Measurements from ENCODE around the gene POLN.

The POLN gene

GRCh38 chr4:2287594-2287915 lies 45.6 kb upstream of the POLN start:
- H3K4me3 ChIP-seq (ENCODE audit: low read depth, low read length), result no peak overlapping the region
- no peak for DNase-seq (ENCODE audit: low read depth)
- TF ChIP-seq CTCF (IDR thresholded peaks at IDR 0.05; ENCODE audit: insufficient read depth, low read depth, low read length, missing control alignments), result no peak

DNA sequence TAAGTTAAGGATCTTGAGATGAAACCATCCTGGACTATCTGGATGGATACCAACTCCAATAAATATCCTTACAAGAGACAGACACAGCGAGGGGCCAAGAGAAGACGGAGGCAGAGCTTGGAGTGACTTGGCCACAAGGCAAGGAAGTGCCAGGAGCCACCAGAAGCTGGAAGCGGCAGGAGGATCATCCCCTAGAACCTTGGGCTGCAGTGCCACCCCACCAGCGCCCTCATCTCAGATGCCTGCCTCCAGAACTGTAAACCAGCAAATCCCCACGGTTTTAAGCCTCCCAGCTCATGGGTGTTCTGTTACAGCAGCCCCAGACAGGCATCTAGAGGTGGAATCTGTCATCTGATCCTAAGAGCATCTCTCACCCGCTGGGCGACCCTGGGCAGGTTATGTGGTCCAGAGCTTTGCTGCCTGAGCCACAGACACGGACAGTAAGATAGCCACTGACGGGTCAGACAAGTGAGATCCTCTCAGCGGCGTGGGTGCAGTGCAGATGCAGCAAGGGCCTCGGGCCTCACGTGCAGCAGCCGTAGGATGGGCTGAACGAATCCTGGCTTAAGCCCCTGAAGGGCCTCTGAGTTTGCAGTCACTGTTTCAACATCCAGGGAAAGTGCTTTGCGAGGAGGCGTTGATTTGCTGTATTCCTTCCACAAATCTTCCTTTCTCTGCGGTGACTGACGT lies 45.1 kb upstream of the POLN start:
- no peak for TF ChIP-seq CTCF (IDR thresholded peaks at IDR 0.05; ENCODE audit: insufficient read depth, low read depth, low read length, missing control alignments)
- no peak for DNase-seq (ENCODE audit: low read depth)
- no peak overlapping the region for H3K4me3 ChIP-seq (ENCODE audit: low read depth, low read length)

GRCh38 chr4:2285613-2286381 lies 43.9 kb upstream of the POLN start:
- TF ChIP-seq CTCF (IDR thresholded peaks at IDR 0.05; ENCODE audit: insufficient read depth, low read depth, low read length, missing control alignments), result no peak
- no peak overlapping the region for H3K4me3 ChIP-seq (ENCODE audit: low read depth, low read length)
- DNase-seq (ENCODE audit: low read depth), result no peak

DNA sequence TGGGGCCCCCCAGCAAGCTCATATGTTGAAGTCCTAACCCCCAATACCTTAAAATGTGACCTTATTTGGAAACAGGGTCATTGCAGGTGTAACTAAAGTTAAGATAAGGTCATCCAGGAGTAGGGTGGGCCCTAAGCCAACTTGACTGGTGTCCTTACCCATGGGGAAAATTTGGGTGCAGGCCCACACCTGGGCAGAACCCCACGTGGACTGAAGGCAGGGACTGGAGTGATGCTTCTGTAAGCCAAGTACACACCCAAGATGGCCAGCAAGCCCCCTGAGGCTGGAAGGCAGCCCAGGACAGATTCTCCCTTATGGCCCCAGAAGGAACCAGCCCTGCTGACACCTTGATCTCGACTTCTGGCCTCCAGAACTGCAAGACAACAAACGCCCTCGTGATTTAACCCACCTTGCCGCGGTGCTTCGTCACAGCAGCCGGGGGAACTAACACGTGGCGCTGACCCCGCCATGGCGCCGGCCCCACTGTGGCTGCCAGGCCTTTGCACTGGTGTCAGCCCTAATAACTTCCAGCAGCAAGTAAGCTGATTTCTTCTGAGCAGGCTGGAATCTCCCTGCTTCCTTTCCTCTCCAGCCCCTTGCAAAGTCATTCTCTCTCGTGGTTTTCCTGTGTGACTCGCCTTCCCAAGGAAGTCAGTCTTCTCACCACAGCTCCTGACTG lies 43.2 kb upstream of the POLN start:
- H3K4me3 ChIP-seq (ENCODE audit: low read depth, low read length), result no peak overlapping the region
- no peak for TF ChIP-seq CTCF (IDR thresholded peaks at IDR 0.05; ENCODE audit: insufficient read depth, low read depth, low read length, missing control alignments)
- DNase-seq (ENCODE audit: low read depth), result no peak

GRCh38 chr4:2284161-2284933 lies 42.4 kb upstream of the POLN start:
- no peak for DNase-seq (ENCODE audit: low read depth)
- no peak for TF ChIP-seq CTCF (IDR thresholded peaks at IDR 0.05; ENCODE audit: insufficient read depth, low read depth, low read length, missing control alignments)
- H3K4me3 ChIP-seq (ENCODE audit: low read depth, low read length), result no peak overlapping the region

DNA sequence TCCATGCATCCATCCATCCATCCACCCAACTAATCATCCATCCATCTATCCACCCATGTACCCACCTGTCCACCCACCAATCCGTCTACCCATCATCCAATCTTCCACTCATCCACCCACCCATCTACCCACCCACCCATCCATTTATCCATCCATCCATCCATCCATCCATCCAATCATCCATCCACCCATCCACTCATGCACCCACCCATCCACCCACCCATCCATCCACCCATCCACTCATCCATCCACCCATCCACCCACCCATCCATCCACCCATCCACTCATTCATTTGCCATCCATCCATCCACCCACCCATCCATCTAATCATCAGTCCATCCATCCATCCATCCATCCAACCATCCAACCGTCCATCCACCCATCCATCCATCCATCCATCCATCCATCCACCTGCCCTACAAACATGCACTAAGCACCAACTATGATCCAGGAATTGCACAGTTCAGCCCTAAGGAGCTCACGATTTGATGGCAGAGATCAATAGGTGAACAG lies 41.3 kb upstream of the POLN start:
- no peak for DNase-seq (ENCODE audit: low read depth)
- no peak for TF ChIP-seq CTCF (IDR thresholded peaks at IDR 0.05; ENCODE audit: insufficient read depth, low read depth, low read length, missing control alignments)
- no peak overlapping the region for H3K4me3 ChIP-seq (ENCODE audit: low read depth, low read length)

Measured in GM12865 (cell line).